Gastrocnemius medialis (tissue), 4 donors: Measurements from ENCODE around the gene EYS. TPM values are rescaled to one million over a fixed set of nuclear protein-coding genes. Genes with fewer than 3 reads are reported as not detected.

Source experiments
- ATAC-seq, 2 donors: fragments of 150-250 bp; one replicate each; pipeline ENCODE4 v1.9.1; 2016
- DNase-seq, 2 donors: peaks; one replicate each; pipeline ENCODE4 v3.0.0-alpha.2; 2019
- H3K27ac ChIP-seq, 4 donors: fragments of 200-600 bp; sonication (generic); 1 replicate in 1 of 4; 2 replicates in 3 of 4; pipeline ENCODE4 v1.5.1; 2016 to 2018; ENCODE audit warnings: mild to moderate bottlenecking in 2 of 4, moderate library complexity in 1 of 4
- H3K27me3 ChIP-seq, 3 donors: fragments of 200-600 bp; sonication (generic) in 2 of 3; 1 replicate in 1 of 3; 2 replicates in 2 of 3; pipeline versions ENCODE4 v1.5.1 to v1.6.0; 2016 to 2019; ENCODE audit warnings: mild to moderate bottlenecking in 1 of 3, moderate library complexity in 1 of 3
- H3K36me3 ChIP-seq, 2 donors: fragments of 200-600 bp; sonication (generic) in 1 of 2; one replicate each; pipeline ENCODE4 v1.5.1; 2017 to 2018
- H3K4me1 ChIP-seq, 2 donors: fragments of 200-600 bp; sonication (generic) in 1 of 2; one replicate each; pipeline ENCODE4 v1.5.1; 2016 to 2017; ENCODE audit warnings: mild to moderate bottlenecking in 2 of 2
- H3K4me3 ChIP-seq, 4 donors: fragments of 200-600 bp; sonication (generic) in 3 of 4; 1 replicate in 1 of 4; 2 replicates in 3 of 4; pipeline ENCODE4 v1.5.1; 2016 to 2019; ENCODE audit warnings: mild to moderate bottlenecking in 2 of 4
- H3K9me3 ChIP-seq, 3 donors: fragments of 200-600 bp; sonication (generic) in 2 of 3; 1 replicate in 1 of 3; 2 replicates in 2 of 3; pipeline ENCODE4 v1.5.1; 2016 to 2019
- CTCF ChIP-seq, 5 experiments: fragments of 450-650 bp in 3 of 5; fragments of 200-600 bp in 2 of 5; sonication (generic) in 2 of 5; IDR thresholded peaks in 4 of 5; conservative IDR thresholded peaks in 1 of 5; 1 replicate in 4 of 5; 2 replicates in 1 of 5; pipeline ENCODE4 v1.5.1; 2016 to 2019; ENCODE audit warnings: antibody characterized with exemption in 5 of 5, mild to moderate bottlenecking in 3 of 5, moderate library complexity in 3 of 5
- POLR2A ChIP-seq, 2 donors: fragments of 450-650 bp; IDR thresholded peaks; one replicate each; pipeline ENCODE4 v1.6.1; 2017; ENCODE audit warnings: antibody characterized with exemption in 2 of 2, mild to moderate bottlenecking in 2 of 2, moderate library complexity in 2 of 2
- in situ Hi-C, 4 donors: fragments of 200-750 bp; cut with MboI; loops; one replicate each; pipeline versions ENCODE4 v1.15.0 to v1.8.0; 2017; ENCODE audit warnings: low sequenced_read_pairs in 4 of 4
- intact Hi-C: fragments of 100-400 bp; cut with DNase I; formaldehyde crosslinking; loops from one replicate; pipeline ENCODE4 v1.15.1; 2023; ENCODE audit warnings: low total_unique reads
- total RNA-seq, 4 donors: library from RNA; depleted of rRNA; stranded (reverse); fragments of >200 nt; gene quantifications; one replicate each; pipeline versions ENCODE4 v1.1.0 to v1.2.3, GENCODE V29; 2016

The EYS gene
- total RNA-seq, 4 donors from 2014 or later, result 0.20 TPM; not detected in 3

- intact Hi-C loops (no loop called here), in situ Hi-C loops (no loop called here)
- Histone ChIP-seq H3K9me3 (no peaks in the 10 kb centered on the region), H3K36me3 (no peaks in the 10 kb centered on the region), H3K27me3 (no peaks in the 10 kb centered on the region), H3K27ac (no peak overlapping the region), H3K4me1 (no peaks in the 10 kb centered on the region), H3K4me3 (no peak overlapping the region)
- no peak for ATAC-seq
- no peak for DNase-seq
- TF ChIP-seq CTCF (IDR thresholded peaks at IDR 0.05 in 4 of 5, conservative IDR thresholded peaks at IDR 0.05 in 1 of 5), result no peak
- TF ChIP-seq POLR2A (IDR thresholded peaks at IDR 0.05), result no peak
Observed at GRCh38 chr6:65295812-65296211, 411.2 kb downstream of the EYS start.

DNA sequence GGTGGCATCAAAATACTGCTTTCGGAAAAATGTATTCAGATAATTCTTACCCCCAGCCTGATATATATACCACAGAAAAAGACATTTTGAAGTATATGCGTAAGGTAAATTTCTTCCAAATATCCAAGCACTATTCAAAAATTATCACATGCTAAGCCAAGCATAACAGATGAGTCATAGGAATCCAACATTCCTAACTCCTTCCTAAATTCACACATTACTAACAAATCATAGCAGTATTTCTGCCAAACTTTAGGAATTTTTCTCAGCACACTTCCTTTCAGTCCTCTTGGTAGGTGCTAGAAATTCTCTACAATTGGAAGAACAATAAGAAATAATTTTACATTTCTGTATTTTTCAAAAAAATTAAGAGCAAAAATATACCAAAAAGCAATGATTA lies 417.5 kb downstream of the EYS start:
- H3K27ac ChIP-seq, result no peak overlapping the region
- H3K9me3 ChIP-seq, result no peaks in the 10 kb centered on the region
- no peak for TF ChIP-seq POLR2A (IDR thresholded peaks at IDR 0.05)
- no peak for TF ChIP-seq CTCF (IDR thresholded peaks at IDR 0.05 in 4 of 5, conservative IDR thresholded peaks at IDR 0.05 in 1 of 5)
- no peaks in the 10 kb centered on the region for H3K27me3 ChIP-seq
- in situ Hi-C loops (no loop called here), intact Hi-C loops (no loop called here)
- ATAC-seq, result no peak
- no peaks in the 10 kb centered on the region for H3K4me1 ChIP-seq
- H3K36me3 ChIP-seq, result no peaks in the 10 kb centered on the region
- no peak overlapping the region for H3K4me3 ChIP-seq
- DNase-seq, result no peak

DNA sequence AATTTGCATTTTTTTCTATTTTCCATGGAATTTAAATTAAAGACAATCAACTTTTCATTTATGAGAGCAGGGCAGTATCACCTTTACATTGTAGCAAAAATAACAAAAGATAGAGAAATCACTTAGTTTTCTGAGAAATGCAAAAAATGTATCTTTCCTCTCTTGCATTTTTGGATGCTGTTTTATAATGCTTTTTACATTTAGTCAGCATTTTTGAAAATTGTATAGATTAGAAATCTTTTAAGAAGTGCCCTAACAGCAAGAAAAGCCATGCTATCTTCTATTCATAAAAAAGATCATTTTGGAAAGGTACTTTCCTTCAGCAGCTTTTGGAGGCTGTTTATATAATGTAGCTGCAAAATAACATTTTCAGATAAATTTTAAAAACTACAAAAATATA lies 421.8 kb downstream of the EYS start:
- DNase-seq (no peak), ATAC-seq (no peak)
- Histone ChIP-seq H3K27ac (no peak overlapping the region), H3K4me1 (no peaks in the 10 kb centered on the region), H3K4me3 (no peak overlapping the region), H3K27me3 (no peaks in the 10 kb centered on the region), H3K9me3 (no peaks in the 10 kb centered on the region), H3K36me3 (no peaks in the 10 kb centered on the region)
- intact Hi-C loops (no loop called here), in situ Hi-C loops (no loop called here)
- no peak for TF ChIP-seq CTCF (IDR thresholded peaks at IDR 0.05 in 4 of 5, conservative IDR thresholded peaks at IDR 0.05 in 1 of 5)
- TF ChIP-seq POLR2A (IDR thresholded peaks at IDR 0.05), result no peak

GRCh38 chr6:65280060-65280459 lies 427.0 kb downstream of the EYS start:
- Histone ChIP-seq H3K9me3 (no peaks in the 10 kb centered on the region), H3K27me3 (no peaks in the 10 kb centered on the region), H3K27ac (no peak overlapping the region), H3K4me1 (no peaks in the 10 kb centered on the region), H3K36me3 (no peaks in the 10 kb centered on the region), H3K4me3 (no peak overlapping the region)
- no peak for TF ChIP-seq CTCF (IDR thresholded peaks at IDR 0.05 in 4 of 5, conservative IDR thresholded peaks at IDR 0.05 in 1 of 5)
- TF ChIP-seq POLR2A (IDR thresholded peaks at IDR 0.05), result no peak
- intact Hi-C loops (no loop called here), in situ Hi-C loops (no loop called here)
- DNase-seq (no peak), ATAC-seq (no peak)

DNA sequence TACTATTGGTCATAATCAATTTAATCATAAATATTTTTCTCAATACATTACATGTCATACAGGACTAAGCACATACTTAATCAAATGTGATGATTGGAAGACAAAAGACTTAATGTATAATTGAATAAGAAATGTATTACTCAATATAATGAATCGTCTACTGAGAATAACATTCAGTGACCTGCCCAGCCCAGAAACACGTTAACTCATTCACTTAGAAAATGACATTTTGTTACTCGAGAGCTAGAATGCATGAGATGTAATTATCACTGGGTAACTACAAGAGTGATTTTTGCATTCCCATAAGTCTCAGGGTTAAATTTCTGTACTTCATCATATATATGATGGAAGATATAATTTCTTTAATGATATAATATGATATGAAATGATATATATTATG lies 444.8 kb downstream of the EYS start:
- Histone ChIP-seq H3K27ac (no peak overlapping the region), H3K36me3 (no peaks in the 10 kb centered on the region), H3K9me3 (no peaks in the 10 kb centered on the region), H3K27me3 (no peaks in the 10 kb centered on the region), H3K4me1 (no peaks in the 10 kb centered on the region), H3K4me3 (no peak overlapping the region)
- in situ Hi-C loops (no loop called here), intact Hi-C loops (no loop called here)
- no peak for ATAC-seq
- no peak for DNase-seq
- TF ChIP-seq POLR2A (IDR thresholded peaks at IDR 0.05) (no peak), CTCF (IDR thresholded peaks at IDR 0.05 in 4 of 5, conservative IDR thresholded peaks at IDR 0.05 in 1 of 5) (no peak)
